Hematopoietic multipotent progenitor cell treated with erythropoietin and hydrocortisone succinate and interleukin-3 and kit ligand, for 6 days (in vitro differentiated cells): ENCODE measurements around the gene MYLK.

Source experiments
- DNase-seq: peaks from one replicate; pipeline ENCODE4 v3.0.0-alpha.2; 2015

The MYLK gene

DNA sequence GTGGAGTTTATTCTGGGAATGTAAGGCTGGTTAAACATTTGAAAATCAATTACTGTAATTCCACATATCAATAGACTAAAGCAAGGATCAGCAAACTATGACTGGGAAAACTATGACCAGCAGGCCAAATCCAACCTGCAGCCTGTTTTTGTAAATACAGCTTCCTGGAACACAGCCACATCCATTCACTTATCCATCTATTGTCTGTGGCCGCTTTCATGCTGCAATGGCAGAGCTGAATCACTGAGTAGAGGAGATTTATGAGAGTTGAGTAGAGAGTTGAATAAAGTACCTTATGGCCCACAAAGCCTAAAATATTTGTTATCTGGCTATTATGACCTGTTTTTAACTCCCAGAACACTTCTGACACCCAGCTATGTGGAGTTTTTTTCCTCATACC lies 12.2 kb downstream of the MYLK start:
- no peak for DNase-seq

DNA sequence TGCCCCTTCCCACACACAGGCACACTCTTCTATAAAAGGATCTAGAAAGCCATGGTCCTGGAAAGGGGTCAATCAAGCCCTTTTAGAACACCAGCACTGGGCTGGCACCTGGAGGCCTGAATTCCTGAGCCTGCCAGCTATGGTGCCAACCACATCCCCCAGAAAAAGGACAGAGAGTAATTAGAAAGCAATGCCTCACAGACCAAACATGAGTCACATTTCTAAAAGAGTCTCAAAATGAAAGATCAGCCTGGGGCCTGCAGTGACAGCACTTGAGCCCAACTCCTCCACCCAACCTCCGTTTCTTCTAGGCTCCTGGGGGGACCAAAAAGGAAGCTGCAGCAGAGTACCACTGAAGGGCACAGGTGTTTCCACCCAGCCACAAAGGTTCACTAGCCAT lies 14.1 kb downstream of the MYLK start:
- no peak for DNase-seq

DNA sequence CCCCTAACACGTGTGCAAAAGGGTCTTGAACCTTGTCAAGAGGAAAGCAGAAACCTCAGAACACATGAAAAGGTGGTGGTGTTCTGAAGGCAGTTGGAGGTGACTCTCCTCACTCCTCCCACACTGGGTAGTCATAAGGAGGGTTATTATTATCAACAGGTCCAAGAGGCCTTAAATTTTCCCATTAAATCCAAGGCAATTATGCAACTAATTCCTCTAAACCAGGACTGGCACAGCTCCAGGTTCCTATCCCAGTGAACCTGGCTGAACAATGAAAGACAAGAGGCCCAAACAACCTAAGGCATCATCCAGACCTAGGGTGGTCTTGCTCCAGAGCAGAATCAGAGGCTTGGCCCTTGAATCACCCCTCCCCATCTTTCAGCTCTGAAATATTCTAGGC lies 15.0 kb downstream of the MYLK start:
- DNase-seq, result no peak

DNA sequence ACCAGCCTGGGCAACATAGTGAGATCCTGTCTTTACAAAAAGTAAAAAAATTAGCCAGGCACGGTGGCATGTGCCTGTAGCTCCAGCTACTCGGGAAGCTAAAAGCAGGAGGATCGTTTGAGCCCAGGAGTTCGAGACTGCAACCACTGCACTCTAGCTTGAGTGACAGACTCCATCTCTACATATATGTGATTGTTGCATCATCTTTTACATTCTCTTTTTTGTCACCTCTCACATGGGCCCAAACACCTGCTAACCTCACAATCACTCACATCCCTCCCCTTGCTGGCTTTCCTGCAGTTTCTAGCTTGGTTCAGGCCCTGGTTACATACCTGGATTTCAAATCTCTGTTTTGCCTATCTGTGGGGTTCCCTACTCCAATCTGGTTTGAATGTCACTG lies 19.4 kb downstream of the MYLK start:
- DNase-seq, result no peak

DNA sequence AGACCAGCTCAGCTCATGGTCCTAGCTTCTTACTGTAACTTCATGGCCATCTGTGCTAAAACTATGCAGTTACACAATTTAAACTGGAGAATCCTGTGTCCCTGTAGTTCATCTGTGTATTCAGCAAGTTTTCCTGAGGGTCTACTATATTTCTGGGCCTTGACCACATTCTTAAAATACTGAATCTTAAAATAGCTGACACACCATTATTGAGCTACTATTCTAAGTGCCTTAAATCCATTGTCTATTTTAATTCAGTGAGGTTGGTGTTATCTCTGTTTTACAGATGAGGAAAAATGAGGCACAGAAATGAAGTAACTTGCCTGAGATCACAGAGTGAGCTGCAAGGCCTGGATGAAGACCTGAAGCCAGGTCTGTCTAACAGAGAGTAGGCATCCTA lies 22.0 kb downstream of the MYLK start:
- no peak for DNase-seq

DNA sequence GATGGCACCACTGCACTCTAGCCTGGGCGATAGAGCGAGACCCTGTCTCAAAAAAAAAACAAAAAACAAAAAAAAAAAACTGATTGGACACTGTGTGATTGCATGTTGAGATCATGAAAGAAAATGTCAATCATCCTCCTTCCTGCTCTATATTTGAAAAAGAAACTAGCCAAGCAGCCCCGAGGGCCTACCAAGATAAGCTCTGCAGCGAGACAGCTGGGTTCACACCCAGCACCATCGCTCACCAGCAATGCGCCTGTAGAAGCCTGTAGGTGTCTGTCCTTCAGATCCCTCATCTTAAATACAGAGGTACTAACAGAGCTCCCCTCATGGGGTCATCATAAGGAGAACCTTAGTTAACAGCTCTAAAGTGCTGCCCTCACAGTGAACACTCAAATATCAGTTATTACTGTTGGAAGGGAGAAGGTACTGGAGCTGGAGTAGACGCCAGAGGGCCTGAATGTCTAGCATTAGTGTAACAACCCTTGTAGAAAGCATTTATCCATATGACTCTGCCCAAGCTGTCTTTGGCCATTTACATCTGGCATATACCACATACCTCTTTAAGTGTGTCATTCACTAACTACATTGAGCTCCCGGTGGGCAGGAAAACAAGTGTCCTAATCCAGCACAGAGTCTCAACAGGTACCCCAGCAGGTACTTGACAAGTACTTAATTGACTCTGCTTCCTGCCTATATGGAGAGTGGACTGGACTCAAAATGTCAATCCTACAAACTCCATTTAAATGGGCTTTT lies 22.9 kb downstream of the MYLK start:
- no peak for DNase-seq

DNA sequence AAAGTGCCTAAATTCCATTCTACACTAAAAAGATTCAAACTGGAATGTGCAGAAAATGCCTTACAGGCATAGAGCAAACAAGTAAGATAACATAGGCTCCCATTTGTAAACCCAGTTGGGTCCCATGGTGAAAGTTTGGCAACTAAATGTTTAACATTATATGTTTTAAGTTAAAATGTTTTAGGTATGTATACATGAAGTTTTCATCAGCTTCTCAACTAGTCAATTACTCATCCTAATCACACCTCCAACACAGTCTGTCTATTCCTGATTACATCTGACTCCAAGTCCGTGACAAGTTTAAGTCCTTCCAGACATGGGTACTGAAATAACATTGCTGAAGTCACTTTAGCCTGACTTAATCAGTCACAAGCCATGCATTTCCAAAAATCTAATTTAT lies 25.0 kb downstream of the MYLK start:
- no peak for DNase-seq

DNA sequence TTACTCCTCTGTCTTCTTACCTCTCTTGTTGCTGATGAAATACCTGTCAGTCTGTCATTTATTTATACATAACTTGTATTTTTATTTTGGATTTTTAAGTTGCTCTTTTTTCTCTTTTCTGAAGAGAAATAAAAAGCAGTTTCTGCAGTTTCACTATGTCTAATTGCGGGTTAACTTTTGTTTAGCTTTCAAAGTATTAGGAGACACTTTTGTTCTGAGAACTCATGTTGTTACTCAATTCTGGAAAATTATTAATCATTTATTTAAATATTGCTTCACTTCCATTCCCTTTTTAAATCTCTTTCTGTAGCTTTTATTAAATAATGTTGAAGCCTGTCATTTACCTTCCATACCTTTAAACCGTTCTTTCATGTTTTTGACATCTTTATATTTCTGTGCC lies 29.2 kb downstream of the MYLK start:
- DNase-seq, result no peak

DNA sequence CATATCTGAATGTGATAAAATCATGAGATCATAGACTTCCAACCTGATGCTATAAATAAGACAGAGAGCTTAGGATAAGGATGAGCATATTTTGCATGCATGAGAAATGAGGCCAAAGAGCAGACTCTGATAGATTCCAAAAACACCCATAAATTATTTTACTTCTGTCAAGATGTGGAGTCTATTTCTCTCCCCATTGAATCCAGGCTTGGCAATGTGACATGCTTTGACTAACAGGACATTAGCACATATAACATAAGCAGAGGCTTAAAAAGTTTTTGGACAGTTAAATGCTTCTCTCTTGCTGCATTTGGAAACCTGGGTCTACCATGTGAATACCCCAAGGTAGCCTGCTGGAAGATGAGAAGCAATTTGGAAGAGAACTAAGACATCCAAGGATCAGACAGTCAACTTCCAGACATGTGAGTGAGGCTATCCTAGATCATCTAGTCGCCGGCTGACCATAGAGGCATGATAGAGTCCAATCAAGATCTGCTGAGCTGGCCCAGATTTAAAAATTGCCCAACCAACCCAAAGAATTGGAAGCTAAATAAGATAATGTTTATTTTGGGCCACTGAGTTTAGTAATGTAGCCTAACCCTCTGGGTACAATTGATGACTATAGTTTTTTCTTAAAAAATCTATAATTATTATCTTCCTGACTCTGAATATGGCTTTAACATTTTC lies 30.3 kb downstream of the MYLK start:
- DNase-seq, result no peak

DNA sequence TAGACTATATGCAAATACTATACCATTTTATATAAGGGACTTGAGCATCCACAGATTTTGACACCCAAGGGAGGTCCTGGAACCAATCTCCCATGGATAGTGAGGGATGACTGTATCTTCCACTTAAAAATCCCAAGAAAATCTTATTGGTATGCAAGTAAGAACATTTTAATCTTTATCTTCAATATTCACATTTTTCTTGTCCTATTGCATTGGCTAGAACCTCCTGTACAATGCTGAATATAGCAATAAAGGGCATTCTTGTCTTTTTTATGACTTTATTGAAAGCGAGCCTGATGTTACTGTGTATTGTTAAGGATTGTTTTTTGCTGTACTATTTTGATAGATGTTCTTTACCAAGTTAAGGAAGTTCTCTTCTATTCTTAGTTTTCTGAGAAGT lies 36.9 kb downstream of the MYLK start:
- no peak for DNase-seq

DNA sequence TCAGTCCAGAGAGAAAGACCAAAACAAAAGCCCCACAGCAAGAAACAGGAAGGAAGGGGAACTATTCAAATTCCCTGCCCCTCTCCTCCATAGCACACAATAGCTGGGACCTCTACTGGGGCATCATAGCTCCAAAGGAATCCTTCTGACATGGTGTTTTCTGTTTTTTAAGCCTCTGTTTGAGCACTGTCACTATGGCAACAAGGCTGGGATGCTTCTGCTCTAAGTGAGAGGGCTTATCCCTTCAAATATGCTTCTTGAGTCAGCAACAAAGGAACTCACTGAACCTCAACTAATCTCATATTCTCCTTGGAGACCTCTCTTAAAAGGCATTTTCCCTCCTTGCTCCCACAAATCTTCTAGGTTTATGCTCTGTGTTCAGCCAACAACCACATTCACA lies 40.5 kb downstream of the MYLK start:
- DNase-seq, result no peak

DNA sequence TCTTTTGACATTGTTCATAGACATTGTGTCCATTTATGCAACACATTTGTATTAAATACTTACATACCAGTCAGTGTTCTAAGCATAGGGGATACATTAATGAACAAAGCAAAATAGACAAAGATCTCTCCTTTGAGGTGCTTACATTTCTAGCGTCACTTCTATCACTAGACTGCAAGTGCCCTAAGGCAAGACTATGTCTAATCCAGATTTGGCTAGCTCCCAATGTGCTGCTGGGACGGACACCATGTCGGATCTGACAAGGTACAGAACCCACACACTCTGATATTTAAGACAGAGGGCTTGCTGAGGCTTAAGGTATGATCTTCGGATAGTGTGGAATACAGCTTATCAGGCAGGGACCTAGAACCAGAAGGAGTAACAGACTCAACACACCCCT lies 41.4 kb downstream of the MYLK start:
- DNase-seq, result no peak

DNA sequence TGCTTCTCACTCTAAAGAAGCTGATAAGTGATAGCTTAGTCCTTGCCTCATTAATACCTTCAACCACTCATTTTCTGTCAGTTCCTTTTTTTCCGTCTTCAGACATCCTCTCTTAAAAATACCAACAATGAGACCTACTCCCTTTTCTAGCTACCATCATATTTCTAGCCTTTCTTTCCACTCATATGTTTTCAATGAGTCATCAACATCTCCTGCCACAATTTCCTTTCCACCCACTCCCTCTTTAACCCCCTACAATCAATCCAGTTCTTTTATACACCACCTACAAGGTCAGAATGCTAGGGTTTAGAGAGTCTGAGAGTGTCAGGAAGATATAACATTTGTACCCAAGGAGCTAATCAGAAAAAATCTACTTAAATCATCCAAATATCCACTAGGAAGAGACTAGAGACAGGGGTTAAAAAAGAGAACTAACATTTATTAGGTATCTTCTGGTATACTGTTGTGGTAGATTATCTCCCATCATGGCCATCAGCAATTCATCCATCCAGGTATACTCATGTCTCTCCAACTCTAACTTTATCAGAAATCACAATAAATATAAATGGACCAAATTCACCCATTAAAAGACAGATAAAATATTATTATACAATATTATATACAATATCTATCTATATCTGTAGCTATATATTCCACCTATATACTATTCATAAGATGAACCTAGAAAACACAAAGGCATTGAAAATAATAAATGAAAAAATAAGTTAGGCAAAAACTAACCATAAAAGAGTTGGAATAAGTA lies 42.5 kb downstream of the MYLK start:
- DNase-seq, result no peak

DNA sequence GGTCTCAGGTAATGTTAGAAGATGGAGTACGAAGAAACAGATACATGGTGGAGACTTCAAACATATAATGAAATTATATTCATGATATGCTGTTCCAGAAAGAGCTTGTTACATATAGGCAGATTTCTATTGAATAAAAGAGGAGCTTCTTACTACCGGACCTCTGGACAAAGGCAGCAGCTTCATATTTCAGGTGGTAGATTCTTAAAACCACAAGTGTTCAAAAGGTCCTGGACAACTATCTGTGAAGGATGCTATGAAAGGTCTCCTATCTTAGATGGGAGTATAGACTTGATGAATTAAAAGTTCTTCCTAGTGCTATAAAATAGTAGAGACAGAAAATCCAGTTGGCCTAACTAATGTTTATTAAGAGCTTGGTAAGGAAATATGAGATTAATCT lies 43.2 kb downstream of the MYLK start:
- DNase-seq, result no peak

DNA sequence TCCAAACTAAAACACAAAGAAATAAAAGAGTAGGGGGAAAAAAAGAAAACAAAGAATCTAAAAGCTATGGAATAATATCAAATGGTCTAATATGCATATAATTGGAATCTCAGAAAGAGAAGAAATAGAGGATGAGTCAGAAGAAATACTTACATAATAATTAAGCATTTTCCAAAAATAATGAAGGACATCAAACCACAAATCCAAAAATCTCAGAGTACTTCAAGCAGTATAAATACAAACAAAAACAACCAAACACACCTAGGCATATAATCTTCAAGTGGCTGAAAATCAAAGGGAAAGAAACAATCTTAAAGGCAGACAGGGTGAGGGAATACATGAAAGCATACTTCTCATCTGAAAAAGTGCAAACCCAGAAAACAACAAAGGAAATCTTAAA lies 46.3 kb downstream of the MYLK start:
- DNase-seq, result no peak

DNA sequence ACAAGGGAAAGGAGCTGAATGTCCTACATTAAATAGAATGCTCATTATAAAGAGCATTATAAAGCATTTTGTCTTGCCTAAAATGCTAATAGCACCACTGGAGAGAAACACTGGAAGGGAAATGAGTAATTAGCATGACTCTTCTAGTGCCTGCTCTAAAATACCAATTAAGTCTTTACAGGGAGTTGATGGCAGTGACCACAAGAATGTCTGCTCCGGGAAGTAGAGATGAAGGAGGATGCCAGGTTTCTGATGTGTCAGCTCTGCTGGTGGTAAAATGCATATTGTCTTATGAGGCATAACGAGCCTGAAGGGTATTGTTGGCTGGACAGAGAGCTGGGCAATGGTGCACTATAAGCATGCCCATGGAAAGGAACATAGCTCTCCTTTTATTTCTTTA lies 49.5 kb downstream of the MYLK start:
- DNase-seq, result no peak

DNA sequence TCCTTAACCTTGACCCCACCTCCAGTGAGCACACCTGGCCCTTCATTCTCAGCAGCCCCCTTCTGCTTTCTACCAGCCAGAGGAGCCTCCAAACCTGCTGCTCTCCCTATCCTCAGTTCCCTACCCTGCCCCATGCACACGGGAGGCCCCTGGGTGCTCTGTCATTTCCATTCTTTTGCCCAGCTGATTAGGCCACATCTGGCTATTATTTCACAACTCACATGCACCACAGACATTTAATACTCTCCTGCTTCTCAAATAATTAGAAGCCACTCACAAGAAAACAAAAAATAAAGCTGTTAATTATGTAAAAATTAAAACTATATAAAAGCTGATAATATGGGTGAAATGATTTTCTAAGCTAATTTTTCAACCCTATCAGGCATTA lies 50.7 kb downstream of the MYLK start:
- DNase-seq, result no peak

DNA sequence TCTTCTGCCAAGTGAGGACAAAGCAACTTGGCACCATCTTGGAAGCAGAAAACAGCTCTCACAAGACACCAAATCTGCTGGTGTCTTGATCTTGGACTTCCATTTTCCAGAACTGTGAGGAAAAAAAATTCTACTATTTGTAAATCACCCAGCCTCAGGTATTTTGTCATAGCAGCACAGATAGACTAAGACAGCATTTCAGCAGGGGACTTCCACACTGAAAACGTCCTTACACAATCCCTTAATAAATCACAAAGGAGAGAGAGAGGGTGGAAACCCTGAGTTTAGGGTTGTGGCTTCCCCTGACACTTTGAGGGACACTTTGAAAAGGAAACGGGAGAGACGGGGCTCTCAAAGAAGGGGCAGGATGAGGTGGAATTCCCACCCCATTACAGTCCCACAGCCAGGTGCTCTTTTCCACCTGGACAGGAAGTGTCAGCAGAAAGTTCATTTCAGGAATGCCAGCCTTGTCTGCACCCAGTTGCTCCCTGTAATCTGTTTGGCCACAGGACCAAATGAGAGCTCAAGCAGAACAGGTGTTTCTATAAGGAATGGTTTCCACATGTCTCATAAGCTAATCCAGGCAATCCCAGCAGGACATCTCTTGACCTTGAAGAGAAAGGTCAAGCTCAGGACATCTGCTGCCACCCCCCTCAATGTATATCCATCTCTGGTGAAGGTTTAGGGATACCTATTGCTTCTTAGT lies 51.3 kb downstream of the MYLK start:
- DNase-seq, result no peak

DNA sequence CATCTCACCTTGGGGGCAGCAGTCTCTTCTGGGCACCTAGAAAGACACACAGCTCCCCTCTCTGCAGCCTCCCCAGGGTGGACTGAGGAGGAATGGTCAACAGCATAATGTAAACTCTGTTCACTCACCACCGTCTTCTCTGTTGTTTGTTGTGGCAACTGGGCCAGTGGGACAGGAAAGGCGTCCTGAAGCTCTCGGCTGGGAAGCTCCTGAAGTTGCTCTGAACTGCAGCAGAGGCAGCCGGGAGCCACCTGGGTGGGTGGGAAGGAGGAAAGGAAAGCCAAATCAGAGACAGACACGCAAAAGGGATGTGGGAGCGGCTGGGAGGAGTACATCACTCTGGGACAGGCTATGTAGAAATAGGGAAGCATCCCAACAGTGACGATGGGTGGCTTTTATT lies 52.7 kb downstream of the MYLK start:
- no peak for DNase-seq

DNA sequence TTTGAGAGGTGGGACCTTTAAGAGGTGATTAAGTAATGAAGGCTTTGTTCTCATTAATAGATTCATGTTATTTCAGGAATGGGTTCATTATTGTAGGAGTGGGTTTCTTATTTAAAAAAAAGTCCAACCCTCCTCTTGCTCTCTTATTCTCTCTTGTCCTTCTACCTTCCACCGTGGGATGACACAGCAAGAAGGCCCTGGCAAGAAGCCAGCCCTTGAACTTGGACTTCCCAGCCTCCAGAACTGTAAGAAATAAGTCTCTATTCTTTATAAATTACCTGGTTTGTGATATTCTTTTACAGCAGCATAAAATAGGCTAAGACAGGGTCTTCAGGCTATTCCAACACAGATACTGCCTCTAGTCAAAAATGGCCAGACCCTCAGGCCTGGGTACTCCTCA lies 62.2 kb downstream of the MYLK start:
- DNase-seq, result peak; percentile 3

DNA sequence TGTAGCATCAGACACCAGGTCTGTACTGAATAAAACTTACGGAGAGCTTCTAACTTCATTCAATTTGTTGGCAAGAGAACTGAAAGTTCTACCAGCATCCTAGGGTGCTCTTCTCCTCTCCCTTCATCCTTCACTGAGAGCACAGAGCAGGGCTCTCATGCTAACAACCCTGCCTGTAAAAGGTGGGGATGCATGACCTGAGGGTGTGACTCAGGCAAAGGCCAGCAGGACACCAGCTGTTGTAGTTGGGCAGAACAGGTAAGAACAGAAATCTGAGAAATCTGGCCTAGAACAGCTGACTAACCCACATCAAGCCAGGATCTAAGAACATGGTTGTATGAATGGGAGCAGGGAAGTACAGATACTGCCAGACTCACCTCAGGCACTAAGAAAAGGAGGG lies 64.2 kb downstream of the MYLK start:
- no peak for DNase-seq

DNA sequence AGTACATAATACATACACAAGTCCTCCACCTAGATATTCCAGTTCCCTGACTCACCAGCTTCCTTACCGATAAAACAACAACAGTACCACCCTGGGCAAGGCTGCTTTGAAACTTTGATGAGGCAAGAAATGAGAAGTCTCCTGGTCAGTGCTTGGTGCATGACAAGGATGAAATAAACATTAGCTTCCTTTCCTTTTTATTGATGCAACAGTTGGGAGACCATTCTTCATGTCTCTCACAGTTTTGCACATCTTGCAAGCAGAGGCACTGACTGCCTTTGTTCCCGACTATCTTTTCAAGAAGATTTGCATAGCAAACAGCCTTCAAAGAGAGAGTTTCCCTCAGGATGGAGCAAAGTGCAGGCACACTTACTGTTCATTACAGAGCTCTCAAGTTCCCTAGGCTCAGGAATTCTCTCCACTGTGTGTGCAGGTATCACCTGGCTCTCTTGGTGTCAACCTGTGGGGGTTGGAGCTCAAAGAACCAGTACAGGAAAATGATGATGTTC lies 65.2 kb downstream of the MYLK start:
- DNase-seq, result no peak

DNA sequence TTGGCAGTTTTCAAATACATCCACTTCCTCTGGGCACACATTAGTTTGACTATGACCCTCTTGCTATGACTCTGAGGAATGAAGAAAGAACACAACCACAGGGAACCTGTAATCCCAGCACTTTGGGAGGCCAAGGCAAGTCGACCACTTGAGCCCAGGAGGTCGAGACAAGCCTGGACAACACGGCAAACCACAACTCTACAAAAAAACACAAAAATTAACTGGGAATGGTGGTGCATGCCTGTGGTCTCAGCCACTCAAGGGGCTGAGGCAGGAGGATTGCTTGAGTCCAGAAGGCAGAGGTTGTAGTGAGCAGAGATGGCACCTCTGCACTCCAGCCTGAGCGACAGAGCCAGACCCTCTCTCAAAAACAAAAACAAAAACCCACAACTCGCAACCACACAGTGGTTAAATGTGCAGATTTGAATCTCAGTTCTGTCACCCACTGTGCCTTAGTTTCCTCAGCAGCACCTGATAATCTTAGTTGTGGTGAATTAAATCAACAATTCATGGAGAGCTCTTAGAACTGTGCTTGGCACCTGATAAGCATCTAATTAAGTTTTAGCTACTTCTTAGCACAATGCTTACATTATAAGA lies 65.7 kb downstream of the MYLK start:
- no peak for DNase-seq
